Measurements from ENCODE around the gene GTF2F1.

GRCh38 chr19:6359568-6360341 is 33.2 kb downstream of the GTF2F1 start:
- TF ChIP-seq CHD4 (IDR thresholded peaks at IDR 0.05; ENCODE audit: insufficient read depth, insufficient replicate concordance, low read depth, low read length, poor library complexity, severe bottlenecking) (no peak), CTCF (IDR thresholded peaks at IDR 0.05 in 2 of 3, conservative IDR thresholded peaks at IDR 0.05 in 1 of 3; ENCODE audit: insufficient read depth in 2 of 3, low read depth in 1 of 3, low read length in 3 of 3) (no peak), RREB1 (CRISPR knock-in tag; IDR thresholded peaks at IDR 0.05) (no peak), MYBL2 (IDR thresholded peaks at IDR 0.05; ENCODE audit: low read depth) (no peak), MYBL2 (CRISPR knock-in tag; IDR thresholded peaks at IDR 0.05; ENCODE audit: borderline replicate concordance) (no peak), ZSCAN32 (CRISPR knock-in tag; IDR thresholded peaks at IDR 0.05) (no peak), ZNF140 (CRISPR knock-in tag; IDR thresholded peaks at IDR 0.05) (no peak), EP300 (IDR thresholded peaks at IDR 0.05; ENCODE audit: low read length) (no peak), IFI16 (CRISPR knock-in tag; IDR thresholded peaks at IDR 0.05) (no peak), KAT8 (IDR thresholded peaks at IDR 0.05; ENCODE audit: low read depth) (no peak), PHB (CRISPR knock-in tag; IDR thresholded peaks at IDR 0.05) (no peak), NFYB (IDR thresholded peaks at IDR 0.05; ENCODE audit: extremely low read depth, insufficient read length) (no peak)

All from K562 (cell line).